ENCODE data around the gene HSD17B8.
A peak's percentile ranks its signal among the peaks of the same experiment; 100 is the strongest.

Gene HSD17B8

GRCh38 chr6:33204415-33205190 is at the start of gene HSD17B8:
Gene HSD17B8, plus strand, starts transcription at chr6:33204655. Its CDS starts 14 bp downstream, at chr6:33204669.
- peak; percentile 88 for DNase-seq

DNA sequence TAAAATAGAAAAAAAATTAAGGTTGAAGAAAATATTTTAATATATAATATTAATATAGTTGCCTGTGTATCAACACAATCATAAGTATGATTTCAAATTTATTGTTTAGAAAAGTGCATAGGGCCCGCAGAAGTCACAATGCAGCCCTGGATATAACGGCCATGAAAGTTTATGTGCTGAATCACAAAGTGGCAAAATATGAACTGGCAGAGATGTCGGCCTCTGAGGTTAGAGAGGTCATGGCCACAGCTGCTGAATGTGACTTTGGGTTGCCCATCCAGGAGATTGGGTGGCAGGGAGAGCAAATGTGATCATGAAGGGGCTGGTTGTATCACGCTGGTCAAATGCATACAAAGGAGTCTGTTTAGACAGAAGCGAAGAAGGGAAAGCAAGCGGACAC is 47.9 kb upstream of the HSD17B8 start:
- DNase-seq: no peak

DNA sequence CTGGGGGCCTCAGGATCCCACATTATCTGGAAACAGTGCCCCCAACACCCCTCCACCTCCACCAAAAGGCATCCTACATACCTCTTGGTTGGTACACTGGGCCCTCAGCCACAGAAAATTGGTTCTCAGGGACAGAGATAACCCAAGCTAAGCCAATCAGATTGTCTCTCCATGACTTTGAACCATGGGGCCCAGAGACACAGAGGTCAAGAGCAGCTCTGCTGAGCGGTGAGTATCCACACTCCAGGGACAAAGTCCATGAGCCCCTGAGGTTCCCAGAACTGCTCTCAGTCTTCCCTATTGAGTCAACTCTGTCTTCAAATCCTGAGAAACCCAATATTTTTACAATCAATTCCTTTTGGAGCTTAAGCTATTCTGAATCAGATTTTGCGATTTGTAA is 47.5 kb upstream of the HSD17B8 start:
- no peak for DNase-seq

- DNase-seq: no peak
Measured at GRCh38 chr6:33160096-33160495, 44.4 kb upstream of the HSD17B8 start.

GRCh38 chr6:33160728-33161344 is 43.6 kb upstream of the HSD17B8 start:
- no peak for DNase-seq

GRCh38 chr6:33161354-33162331 is 42.8 kb upstream of the HSD17B8 start:
- DNase-seq: peak; percentile 47

GRCh38 chr6:33163540-33163939 is 40.9 kb upstream of the HSD17B8 start:
- DNase-seq: no peak

- no peak for DNase-seq
Measured at GRCh38 chr6:33164176-33164575, 40.3 kb upstream of the HSD17B8 start.

DNA sequence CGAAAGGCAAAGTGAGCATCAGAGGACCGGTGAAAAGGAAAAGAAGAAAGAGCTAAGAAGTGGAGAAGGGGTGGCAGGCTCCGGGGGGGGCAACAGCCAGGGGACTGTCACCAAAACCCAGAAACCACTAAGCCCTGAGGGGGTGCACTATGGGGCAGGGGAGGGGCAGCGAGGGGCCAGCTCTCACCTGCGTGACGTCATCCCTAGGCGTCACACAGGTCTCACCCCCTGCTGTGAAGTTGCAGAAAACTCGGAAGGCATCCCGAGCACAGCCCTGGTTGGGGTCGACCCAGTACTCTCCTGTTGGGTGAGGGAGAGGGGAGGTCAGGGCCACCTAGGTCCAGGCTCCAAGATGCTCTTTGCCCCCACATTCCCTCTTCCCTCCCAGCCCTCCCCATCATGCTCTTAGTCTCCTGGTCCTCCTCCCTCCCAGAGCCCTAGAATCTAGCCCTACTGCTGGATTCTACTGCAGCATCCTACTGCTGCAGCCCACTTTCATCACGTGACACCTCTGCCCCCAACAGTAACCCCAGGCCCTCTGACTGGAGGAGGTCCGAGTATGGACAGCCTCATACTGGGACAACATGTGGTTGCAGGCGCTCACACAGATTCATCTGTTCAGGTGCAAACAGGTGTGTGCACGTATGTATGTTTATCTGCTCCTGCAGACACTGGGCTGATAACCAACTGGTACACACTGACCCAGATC is 39.6 kb upstream of the HSD17B8 start:
- DNase-seq: no peak

GRCh38 chr6:33165581-33166258 is 38.7 kb upstream of the HSD17B8 start:
- no peak for DNase-seq

- DNase-seq: no peak
Measured at GRCh38 chr6:33166363-33166762, 38.1 kb upstream of the HSD17B8 start.

- DNase-seq: no peak
Measured at GRCh38 chr6:33166811-33167210, 37.6 kb upstream of the HSD17B8 start.

- no peak for DNase-seq
Measured at GRCh38 chr6:33167374-33168283, 36.8 kb upstream of the HSD17B8 start.

DNA sequence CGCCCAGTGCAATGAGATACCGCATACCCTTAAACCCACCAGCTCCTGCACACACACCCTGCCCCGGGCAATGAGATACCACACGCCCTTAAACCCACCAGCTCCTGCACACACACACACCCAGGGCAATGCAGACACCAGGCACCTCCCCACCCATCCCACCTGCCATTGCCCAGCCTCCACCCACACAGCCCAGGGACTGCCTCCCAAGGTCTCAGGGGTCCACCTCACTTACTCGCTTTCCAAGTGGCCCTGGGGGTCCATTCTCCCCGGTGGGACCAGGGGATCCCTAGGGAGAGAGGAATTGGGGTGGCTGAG is 36.2 kb upstream of the HSD17B8 start:
- no peak for DNase-seq

- no peak for DNase-seq
Measured at GRCh38 chr6:33168639-33169038, 35.8 kb upstream of the HSD17B8 start.

GRCh38 chr6:33169291-33170175 is 34.9 kb upstream of the HSD17B8 start:
- DNase-seq: no peak

DNA sequence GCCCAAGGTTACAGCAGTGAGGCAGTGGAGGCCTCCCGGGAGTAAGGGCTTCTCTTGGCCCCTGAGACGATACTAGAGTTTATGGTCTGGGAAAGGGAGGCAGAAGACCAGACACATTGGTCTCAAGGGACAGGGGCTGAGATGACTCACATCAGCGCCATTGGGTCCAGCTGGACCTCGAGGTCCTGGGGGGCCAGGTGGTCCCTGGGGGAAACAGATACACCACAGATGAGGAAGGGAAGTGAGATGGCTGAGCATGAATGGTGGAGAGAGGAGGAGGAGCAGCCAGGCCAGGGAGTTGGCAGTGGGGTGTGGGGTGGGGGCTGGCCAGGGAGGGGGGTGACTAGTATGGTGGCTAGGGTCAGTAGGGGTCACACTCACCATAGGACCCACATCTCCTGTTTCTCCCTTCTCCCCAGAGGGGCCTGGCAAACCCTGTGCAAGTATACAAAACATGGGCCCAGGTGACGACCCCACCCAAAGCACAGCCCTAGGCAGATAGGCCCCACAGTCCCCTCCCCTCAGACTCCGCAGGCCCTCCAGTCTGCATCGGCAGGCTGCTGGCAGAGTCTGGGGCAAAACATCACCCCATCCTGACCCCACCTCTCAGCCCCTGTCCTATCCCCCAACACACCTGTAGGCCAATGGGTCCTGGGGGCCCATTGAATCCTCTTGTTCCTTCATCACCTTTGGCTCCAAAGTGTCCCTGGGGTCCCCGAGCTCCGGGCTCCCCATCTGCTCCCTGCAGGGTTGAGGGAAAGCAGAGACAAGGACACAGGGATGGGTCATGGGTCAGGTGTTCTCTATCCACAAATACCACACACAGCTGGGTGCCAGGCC is 34.1 kb upstream of the HSD17B8 start:
- no peak for DNase-seq

DNA sequence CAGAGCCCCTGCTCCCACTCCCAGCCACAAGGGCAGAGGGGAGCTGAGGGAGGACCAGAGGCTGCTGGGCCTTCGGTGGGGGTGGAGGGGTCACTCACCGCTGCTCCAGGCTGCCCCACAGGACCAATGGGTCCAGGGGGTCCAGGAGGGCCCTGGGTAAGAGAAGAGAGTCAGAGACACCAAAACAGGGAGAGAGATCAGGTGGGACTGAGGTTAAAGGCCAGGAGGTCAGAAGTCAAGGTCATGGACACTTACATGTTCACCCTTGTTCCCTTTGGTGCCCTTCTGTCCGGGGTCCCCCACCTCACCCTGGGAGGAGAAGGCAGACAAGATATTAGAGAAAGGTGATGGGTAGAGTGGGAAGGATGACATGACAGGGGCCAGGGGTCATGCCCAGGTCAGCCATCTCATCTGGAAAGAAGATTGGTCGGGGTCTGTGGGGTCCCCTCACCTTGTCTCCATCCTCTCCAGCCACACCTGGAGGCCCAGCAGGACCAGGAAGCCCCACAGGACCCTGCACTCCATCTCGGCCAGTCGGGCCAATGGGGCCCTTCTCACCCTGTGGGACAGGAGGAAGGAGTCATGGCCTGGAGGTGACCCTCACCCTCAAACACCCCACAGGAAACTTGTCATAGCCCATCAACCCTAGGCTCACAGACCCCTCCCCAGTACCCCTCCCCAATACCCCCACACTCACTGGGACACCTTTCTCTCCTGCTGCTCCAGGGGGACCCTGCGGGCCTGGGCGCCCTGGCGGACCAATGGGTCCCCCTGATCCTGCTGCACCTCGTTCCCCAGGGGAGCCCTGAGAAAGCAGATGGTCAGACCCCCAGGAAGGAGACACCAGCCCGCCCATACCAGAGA is 33.2 kb upstream of the HSD17B8 start:
- no peak for DNase-seq

Measured in NCI-H2227 treated with DMSO at 0.1 percent for 48 hours (cell line).